Activated naive CD4-positive, alpha-beta T cell treated with Interleukin-2 at 50 U/mL for 16 hours (primary cell): ENCODE results near the gene F11.
A peak's percentile ranks its signal among the peaks of the same experiment; 100 is the strongest.
"Not testable (repeated sequence)": the region's sequence is repeated elsewhere in the genome, so short reads cannot be mapped to it uniquely, and the experiment has no call there.

Source experiments
- DNase-seq: peaks from one replicate; pipeline ENCODE4 v3.0.0-alpha.2; 2020

Gene F11

GRCh38 chr4:186250760-186251159 lies 15.2 kb upstream of the F11 start:
- no peak for DNase-seq

DNA sequence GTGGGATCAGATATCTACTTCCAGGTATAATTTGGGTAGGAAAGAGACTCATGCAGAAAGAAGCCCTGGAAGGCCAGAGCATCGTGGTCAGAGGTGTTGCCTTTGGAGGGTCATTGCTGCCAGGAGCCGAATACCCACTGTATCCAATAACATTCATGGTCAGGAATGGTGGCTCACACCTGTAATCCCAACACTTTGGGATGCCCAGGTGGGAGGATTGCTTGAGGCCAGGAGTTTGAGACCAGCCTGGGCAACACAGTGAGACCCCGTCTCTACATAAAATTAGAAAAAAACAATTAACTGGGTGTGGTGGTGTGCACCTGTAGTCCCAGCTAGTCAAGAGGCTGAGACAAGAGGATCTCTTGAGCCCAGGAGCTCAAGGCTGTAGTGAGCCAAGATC lies 10.9 kb upstream of the F11 start:
- DNase-seq = no peak

- DNase-seq = no peak
These were observed 7.7 kb upstream of the F11 start for GRCh38 chr4:186258216-186258811.

GRCh38 chr4:186260117-186260503 lies 5.9 kb upstream of the F11 start:
- DNase-seq = no peak

- no peak for DNase-seq
These were observed 5.2 kb upstream of the F11 start for GRCh38 chr4:186260504-186261448.

DNA sequence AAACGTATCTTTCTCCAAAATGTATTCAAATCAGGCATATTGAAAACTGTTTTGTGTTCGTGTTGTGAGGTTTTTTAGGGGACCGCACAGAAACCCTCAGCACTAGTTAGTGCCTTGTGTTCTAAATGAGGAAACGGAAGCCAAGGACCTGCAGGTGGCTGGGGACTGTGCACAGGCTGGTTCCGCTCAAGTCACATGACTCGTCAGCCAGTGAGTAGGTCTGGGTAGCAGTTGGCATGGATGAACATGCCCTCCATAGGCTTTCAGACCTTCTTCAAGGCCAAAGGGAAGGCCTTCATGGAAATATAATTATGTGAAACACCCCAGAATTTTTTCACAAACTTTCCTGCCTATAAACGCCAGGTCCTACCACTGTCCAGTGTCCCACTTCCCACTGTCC lies 1.3 kb upstream of the F11 start:
- DNase-seq = no peak

DNA sequence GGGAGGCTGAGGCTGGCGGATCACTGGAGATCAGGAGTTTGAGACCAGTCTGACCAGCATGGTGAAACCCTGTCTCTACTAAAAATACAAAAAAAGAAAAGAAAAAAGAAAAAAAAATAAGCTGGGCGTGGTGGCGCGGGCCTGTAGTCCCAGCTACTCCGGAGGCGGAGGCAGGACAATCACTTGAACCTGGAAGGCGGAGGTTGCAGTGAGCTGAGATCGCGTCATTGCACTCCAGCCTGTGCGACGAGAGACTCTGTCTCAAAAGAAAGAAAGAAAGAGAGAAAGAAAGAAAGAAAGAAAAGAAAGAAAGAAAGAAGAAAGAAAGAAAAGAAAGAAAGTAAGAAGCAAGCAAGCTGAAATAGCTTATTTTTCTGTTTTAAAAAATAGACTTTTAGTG lies 739 bp upstream of the F11 start:
- DNase-seq = not testable (repeated sequence)

DNA sequence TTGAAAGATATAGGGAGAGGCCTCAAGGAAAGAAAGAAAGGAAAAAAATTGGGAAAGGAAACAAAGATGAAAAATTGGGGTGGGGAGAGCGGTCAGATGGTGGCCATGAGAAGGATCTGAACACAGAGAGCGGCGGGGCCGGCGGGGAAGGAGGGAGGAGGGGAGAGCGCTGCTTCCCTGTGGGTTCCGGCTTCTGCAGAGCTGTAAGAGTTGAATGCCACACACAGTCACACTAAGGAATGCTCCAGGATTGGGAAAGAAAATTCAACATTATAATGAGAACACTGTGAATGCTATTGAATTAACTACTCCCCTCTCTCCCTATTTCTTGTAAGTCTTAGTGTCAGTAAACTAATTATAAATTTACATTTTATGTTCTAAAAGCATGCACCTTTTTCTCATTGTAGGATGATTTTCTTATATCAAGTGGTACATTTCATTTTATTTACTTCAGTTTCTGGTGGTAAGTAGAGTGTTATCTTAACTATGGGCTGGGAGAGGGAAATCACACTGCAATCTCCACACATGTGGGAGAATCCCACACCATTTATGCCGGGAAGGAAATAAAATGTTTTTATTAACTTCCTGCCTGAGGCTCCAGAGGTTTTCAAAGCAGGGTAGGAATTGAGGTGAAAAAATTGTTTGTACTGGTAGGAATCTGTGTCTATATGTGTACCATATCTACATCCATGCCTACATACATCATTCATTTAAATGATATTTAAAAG lies 904 bp downstream of the F11 start:
- DNase-seq = no peak

DNA sequence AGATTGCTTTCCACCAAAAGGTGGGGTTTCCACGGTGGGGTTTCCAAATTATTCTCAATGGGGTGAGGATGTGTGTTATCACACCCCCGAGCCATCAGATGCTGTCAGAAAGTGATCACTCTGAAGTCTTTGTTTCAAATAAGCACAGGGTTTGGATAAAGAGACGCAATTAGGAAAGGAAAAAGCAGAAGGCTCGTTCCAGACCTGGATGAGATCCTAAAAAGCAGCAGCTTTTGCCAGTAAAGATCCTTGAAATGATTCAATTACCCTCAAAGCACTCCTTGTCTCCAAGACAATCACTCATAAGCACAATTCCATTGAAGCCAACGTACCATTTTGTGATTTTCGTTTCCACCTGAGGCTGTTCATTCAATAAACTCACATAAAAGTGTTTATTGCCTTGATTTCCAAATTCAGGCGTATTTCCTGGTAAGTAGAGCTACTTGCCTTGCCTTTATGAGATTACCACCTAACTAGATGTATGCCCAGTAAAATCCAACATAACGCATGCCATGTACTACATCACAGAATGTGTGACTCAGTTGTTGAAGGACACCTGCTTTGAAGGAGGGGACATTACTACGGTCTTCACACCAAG lies 5.2 kb downstream of the F11 start:
- DNase-seq = no peak

DNA sequence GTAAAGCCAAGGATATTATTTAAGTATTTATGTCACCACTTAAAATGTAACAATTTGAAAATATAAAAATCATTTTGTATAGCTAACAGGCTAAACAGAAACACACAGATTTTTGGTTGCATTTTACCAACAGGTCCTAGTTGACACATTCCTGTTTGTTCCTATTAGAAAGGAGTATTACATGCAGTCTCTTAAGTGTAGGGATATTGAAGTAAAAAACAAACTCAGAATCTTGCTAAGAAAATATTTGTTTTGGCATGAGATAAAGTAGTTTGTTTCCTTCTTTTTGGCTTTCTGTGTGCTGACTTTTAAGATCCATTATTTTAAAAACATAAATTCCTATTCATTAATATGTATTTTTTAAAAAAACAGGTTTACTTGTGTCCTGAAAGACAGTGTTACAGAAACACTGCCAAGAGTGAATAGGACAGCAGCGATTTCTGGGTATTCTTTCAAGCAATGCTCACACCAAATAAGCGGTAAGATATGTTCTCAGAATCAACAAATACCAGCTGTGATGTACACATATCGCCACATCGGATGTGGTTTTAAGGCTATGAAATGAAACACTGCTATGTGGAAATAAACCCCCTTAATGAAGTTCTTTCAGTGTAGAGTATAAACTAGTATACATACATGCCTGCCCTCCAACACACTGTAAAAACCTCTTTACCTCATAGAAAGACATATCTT lies 6.9 kb downstream of the F11 start:
- DNase-seq = no peak

DNA sequence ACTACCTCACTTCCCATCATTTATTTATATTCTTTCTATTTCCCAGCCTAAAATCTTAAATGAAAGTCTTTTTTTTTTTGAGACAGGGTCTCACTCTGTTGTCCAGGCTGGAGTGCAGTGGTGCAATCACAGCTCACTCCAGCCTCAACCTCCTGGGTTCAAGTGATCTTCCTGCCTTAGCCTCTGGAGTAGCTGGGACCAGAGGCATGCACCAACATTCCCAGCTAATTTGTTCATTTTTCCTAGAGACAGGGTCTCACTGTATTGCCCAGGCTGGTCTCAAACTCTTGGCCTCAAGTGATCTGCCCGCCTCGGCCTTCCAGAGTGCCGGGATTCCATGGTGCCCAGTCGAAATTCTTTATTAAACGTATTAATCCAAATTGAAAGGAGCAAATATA lies 7.4 kb downstream of the F11 start:
- DNase-seq = not testable (repeated sequence)

- DNase-seq = no peak
These were observed 17.3 kb downstream of the F11 start for GRCh38 chr4:186283311-186283710.

GRCh38 chr4:186285147-186285546 lies 19.2 kb downstream of the F11 start:
- DNase-seq = no peak

GRCh38 chr4:186286581-186286980 lies 20.6 kb downstream of the F11 start:
- no peak for DNase-seq

DNA sequence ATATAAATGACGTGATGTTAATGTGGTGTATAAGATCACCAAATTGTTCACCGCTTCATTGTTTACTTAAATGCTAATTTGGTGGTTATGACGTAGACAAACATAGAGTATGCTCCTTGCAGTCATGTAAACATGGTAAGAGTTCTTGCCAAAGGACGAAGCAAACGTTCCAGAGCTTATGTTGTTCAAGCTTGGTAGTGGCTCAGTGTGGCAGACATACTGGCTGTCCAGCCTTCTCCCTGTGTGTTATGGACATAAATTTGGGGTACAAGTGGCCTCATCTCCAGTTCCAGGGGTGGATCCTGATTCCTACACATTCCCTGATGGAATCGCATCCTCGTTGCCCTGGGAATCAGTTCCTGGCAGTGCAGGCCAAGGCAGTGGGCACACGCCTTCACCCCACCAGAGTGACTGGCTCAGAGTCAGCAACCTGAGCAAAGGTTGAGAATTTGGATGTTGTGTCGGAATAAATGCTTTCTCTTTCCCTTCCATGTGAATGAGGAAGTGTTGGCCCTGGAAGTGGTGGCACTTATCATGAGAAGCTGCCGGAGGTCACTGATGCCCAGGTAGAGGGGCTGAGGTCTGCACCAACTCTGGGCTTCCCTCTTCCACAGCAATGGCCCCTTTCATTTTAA lies 25.4 kb downstream of the F11 start:
- no peak for DNase-seq

DNA sequence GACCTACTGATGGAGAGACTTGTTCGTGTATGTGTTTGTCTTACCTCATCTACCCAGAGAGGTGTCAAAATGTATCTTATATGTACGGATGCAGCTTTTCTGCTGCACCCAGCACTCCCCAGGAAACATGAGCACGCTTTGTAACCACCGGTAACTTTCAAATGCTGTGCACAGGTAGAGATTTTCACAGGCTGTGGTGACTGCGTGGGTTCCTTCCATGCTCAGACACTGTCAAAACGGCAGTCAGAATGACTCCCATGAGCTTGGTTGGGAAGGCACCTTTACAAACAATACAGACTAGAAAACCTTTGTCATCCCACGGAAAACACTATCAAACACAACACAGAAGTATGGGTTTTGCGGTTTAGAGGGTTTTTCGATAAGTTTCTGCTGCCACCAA lies 28.2 kb downstream of the F11 start:
- peak; percentile 5 for DNase-seq

- DNase-seq = no peak
These were observed 30.5 kb downstream of the F11 start for GRCh38 chr4:186296481-186296880.

DNA sequence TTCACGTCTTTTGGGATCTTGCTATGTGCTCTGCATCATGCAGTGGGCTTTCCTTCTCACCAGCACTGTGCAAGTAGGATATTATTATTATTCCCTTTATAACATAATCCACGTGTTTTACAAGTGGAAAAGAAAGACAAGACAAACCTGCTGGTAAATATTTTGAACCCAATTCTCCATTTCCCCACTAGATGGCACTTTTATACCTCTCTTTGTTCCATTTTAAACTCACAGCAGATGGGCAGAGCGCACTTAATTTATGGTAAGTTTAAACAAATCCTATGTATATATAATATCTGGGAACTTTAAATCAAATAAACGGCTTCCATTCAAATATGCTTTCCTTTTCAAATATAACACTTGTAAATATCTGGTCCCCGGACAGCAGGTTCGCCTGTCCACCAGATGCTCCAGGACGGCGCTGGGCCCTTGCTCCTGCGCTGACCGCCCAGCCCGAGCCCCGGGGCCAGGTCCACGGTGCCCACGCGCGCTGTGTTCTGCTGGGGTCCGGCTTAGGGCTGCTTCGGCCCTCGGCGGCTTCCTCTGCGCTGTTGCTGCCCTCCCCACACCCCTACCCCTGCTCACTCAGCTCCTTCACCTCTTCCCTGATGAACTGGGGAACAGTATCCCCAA lies 31.1 kb downstream of the F11 start:
- no peak for DNase-seq

DNA sequence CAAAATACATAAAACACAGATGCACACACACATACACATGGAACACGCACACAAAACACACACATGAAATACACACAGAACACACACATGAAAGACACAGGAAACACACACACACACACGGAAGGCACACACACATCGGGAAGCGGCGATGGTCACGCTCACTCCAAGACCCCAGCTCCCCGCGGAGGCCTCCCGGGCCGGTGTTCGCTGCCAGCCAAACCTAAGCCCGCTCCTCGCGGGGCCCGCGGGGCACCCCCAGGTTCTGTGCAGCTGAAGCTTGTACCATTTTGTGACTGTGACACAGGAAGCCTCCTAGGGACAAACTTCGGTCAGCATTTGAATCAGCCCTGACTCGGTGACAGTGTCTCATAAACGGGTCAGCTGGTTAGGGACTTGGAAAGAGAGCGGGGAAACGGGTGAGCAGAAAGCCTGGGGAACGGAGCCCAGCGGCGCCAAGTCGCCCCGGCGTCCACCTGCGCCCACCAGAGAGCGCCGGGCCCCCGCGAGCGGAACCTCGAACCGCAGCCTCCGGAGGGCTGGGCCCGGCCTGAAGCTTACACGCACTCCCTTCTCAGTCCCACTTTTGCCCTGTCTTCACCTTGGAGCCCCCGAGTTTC lies 32.1 kb downstream of the F11 start:
- no peak for DNase-seq

DNA sequence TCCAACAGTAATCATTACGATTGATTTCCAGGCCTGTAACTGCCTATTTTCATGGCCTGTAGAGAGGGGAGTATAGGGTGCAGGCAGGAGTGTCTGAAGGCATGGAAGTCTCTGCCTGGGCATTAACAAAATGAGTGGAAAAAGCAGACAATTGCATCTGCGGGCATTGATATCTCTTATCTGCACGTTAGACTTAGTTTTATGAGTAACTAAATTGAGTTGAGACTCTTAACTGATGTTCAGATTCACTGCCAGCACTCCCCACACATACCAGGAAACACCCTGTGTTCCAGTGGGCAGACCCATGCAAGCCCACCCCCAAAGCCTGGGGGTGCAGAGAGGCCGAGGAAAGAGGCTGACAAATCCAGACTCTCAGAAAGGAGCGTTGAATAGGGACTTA lies 33.3 kb downstream of the F11 start:
- no peak for DNase-seq

- DNase-seq = no peak
These were observed 34.8 kb downstream of the F11 start for GRCh38 chr4:186300659-186301390.
